CD14-positive monocyte (primary cell): Measurements from ENCODE around the gene CRAMP1. TPM values are rescaled to one million over a fixed set of nuclear protein-coding genes. Genes with fewer than 3 reads are reported as not detected.

Experiments used
- DNase-seq, 3 donors: peaks; one replicate each; pipeline ENCODE4 v3.0.0-alpha.2; 2011 to 2022
- H2AFZ ChIP-seq: 2 replicates; pipeline ENCODE4 v1.6.0; 2012; ENCODE audit warnings: mild to moderate bottlenecking, low read depth, low read length, inconsistent platforms; ENCODE audit not compliant: insufficient read depth, poor library complexity, severe bottlenecking
- H3K27ac ChIP-seq, 2 donors: 1 replicate in 1 of 2; 2 replicates in 1 of 2; pipeline ENCODE4 v1.5.1; 2012 to 2013; ENCODE audit warnings: low read length in 2 of 2, control low read depth in 1 of 2, inconsistent platforms in 1 of 2, low read depth in 1 of 2, mild to moderate bottlenecking in 1 of 2
- H3K27me3 ChIP-seq, 2 donors: one replicate each; pipeline versions ENCODE4 v1.6.0 to v1.6.1; 2011 to 2013; ENCODE audit warnings: low read length in 2 of 2; ENCODE audit not compliant: control insufficient read depth in 2 of 2, insufficient read depth in 2 of 2
- H3K36me3 ChIP-seq, 2 donors: replicated peaks in 1 of 2; 1 replicate in 1 of 2; 2 replicates in 1 of 2; pipeline versions ENCODE4 v1.5.1 to v1.6.1; 2012 to 2013; ENCODE audit warnings: low read length in 2 of 2, control low read depth in 1 of 2, inconsistent platforms in 1 of 2, mild to moderate bottlenecking in 1 of 2; ENCODE audit not compliant: insufficient read depth in 2 of 2, control insufficient read depth in 1 of 2
- H3K4me1 ChIP-seq, 2 donors: 1 replicate in 1 of 2; 2 replicates in 1 of 2; pipeline versions ENCODE4 v1.5.1 to v1.6.1; 2012 to 2013; ENCODE audit warnings: low read length in 2 of 2, control low read depth in 1 of 2, inconsistent platforms in 1 of 2, mild to moderate bottlenecking in 1 of 2, moderate library complexity in 1 of 2; ENCODE audit not compliant: insufficient read depth in 2 of 2, control insufficient read depth in 1 of 2
- H3K4me2 ChIP-seq: replicated peaks from 2 replicates; pipeline ENCODE3; 2012; ENCODE audit warnings: low read length, moderate library complexity, mild to moderate bottlenecking; ENCODE audit not compliant: poor library complexity, severe bottlenecking; ENCODE audit errors: extremely low read depth
- H3K4me3 ChIP-seq, 3 experiments: fragments of 200-600 bp in 1 of 3; sonication (generic) in 1 of 3; replicated peaks in 1 of 3; 1 replicate in 2 of 3; 2 replicates in 1 of 3; pipeline ENCODE4 v1.5.1; 2011 to 2013; ENCODE audit warnings: low read length in 3 of 3, mild to moderate bottlenecking in 3 of 3, control low read depth in 2 of 3, low read depth in 2 of 3, inconsistent platforms in 1 of 3, moderate library complexity in 1 of 3
- H3K79me2 ChIP-seq: 2 replicates; pipeline ENCODE4 v1.6.0; 2012; ENCODE audit warnings: mild to moderate bottlenecking, control low read depth, inconsistent platforms, low read length, moderate library complexity; ENCODE audit not compliant: insufficient read depth
- H3K9ac ChIP-seq: 2 replicates; pipeline ENCODE4 v1.6.0; 2017; ENCODE audit warnings: low read length, mild to moderate bottlenecking; ENCODE audit not compliant: insufficient read depth, poor library complexity, severe bottlenecking
- H3K9me3 ChIP-seq, 2 donors: replicated peaks in 1 of 2; 1 replicate in 1 of 2; 2 replicates in 1 of 2; pipeline versions ENCODE4 v1.5.1 to v1.6.1; 2012 to 2013; ENCODE audit warnings: low read length in 2 of 2, control low read depth in 1 of 2; ENCODE audit not compliant: control insufficient read depth in 1 of 2, insufficient read depth in 1 of 2
- H4K20me1 ChIP-seq: 2 replicates; pipeline ENCODE4 v1.6.0; 2012; ENCODE audit warnings: mild to moderate bottlenecking, low read length, control low read depth, moderate library complexity; ENCODE audit not compliant: insufficient read depth
- H3K27ac Mint-ChIP-seq, 7 donors: one replicate each; pipeline ENCODE4 v1.8.0; 2020; ENCODE audit warnings: mild to moderate bottlenecking in 7 of 7, mixed read lengths in 7 of 7, moderate library complexity in 6 of 7, inconsistent platforms in 2 of 7
- H3K27me3 Mint-ChIP-seq, 3 donors: one replicate each; pipeline ENCODE4 v1.8.0; 2021 to 2022; ENCODE audit warnings: low read depth in 3 of 3, mild to moderate bottlenecking in 3 of 3, mixed read lengths in 3 of 3, moderate library complexity in 3 of 3, inconsistent platforms in 1 of 3
- H3K36me3 Mint-ChIP-seq, 2 donors: one replicate each; pipeline ENCODE4 v1.8.0; 2020; ENCODE audit warnings: mixed read lengths in 2 of 2, inconsistent platforms in 1 of 2, mild to moderate bottlenecking in 1 of 2
- H3K4me1 Mint-ChIP-seq: one replicate; pipeline ENCODE4 v1.8.0; 2020; ENCODE audit warnings: mild to moderate bottlenecking, mixed read lengths
- H3K4me3 Mint-ChIP-seq, 2 donors: one replicate each; pipeline ENCODE4 v1.8.0; 2020; ENCODE audit warnings: mild to moderate bottlenecking in 2 of 2, mixed read lengths in 2 of 2, moderate library complexity in 1 of 2
- H3K9me3 Mint-ChIP-seq, 7 donors: one replicate each; pipeline ENCODE4 v1.8.0; 2020 to 2022; ENCODE audit warnings: mixed read lengths in 7 of 7, mild to moderate bottlenecking in 6 of 7, moderate library complexity in 6 of 7, inconsistent platforms in 2 of 7
- CTCF ChIP-seq: fragments of 200-600 bp; IDR thresholded peaks from one replicate; pipeline ENCODE4 v1.8.0; 2022; ENCODE audit warnings: antibody characterized with exemption, mild to moderate bottlenecking
- WGBS: methylation state at CpG from one replicate; pipeline ENCODE4 v1.1.5; 2013; ENCODE audit warnings: missing lambda C conversion rate; ENCODE audit not compliant: insufficient coverage; 5-methylcytosine and 5-hydroxymethylcytosine counted together
- intact Hi-C, 2 donors: fragments of 100-400 bp; cut with micrococcal nuclease; formaldehyde crosslinking; loops; one replicate each; pipeline versions ENCODE4 v1.15.0 to v1.15.1; 2023
- polyA plus RNA-seq, 3 donors: library from polyadenylated mRNA; depleted of rRNA in 1 of 3; unstranded in 2 of 3; stranded (reverse) in 1 of 3; fragments of 300-500 nt in 2 of 3; fragments of >200 nt in 1 of 3; fragmentation: Illumina TruSeq in 2 of 3; gene quantifications; 1 replicate in 2 of 3; 2 replicates in 1 of 3; pipeline ENCODE4 v1.2.3, GENCODE V29; 2012 to 2021

The CRAMP1 gene
- polyA plus RNA-seq, 3 donors: 0.46 to 12.3 (median 1.0) TPM

- peaks cover 13 to 30% of the 10 kb centered on the region in 2 donors for H3K4me1 ChIP-seq
- intact Hi-C loops: no loop called here
- no peak overlapping the region for H3K4me2 ChIP-seq
- H4K20me1 ChIP-seq: peaks cover 24% of the 10 kb centered on the region
- Mint-ChIP-seq H3K36me3 (peaks cover 68 to 80% of the 10 kb centered on the region in 2 donors), H3K27ac (peak overlapping the region in 2 of 7 donors; percentile 60 to 63), H3K4me3 (no peak overlapping the region), H3K4me1 (peaks cover 30% of the 10 kb centered on the region), H3K27me3 (no peaks in the 10 kb centered on the region), H3K9me3 (peaks cover 0 to 7% (median 0%) of the 10 kb centered on the region in 7 donors)
- H3K79me2 ChIP-seq: no peaks in the 10 kb centered on the region
- no peak overlapping the region for H2AFZ ChIP-seq
- no peak for TF ChIP-seq CTCF
- peaks cover 31 to 64% of the 10 kb centered on the region in 2 donors for H3K36me3 ChIP-seq
- H3K4me3 ChIP-seq: no peak overlapping the region
- no peaks in the 10 kb centered on the region for H3K27me3 ChIP-seq
- H3K9ac ChIP-seq: no peak overlapping the region
- WGBS: 60% methylated on average over 1 of the region's 4 CpGs
- H3K9me3 ChIP-seq: no peaks in the 10 kb centered on the region
- H3K27ac ChIP-seq: no peak overlapping the region
- DNase-seq: no peak
Measured at GRCh38 chr16:1650131-1650530, 38.0 kb downstream of the CRAMP1 start.

- no peak overlapping the region for H3K4me3 ChIP-seq
- Mint-ChIP-seq H3K27me3 (no peaks in the 10 kb centered on the region), H3K4me3 (no peak overlapping the region), H3K9me3 (peaks cover 0 to 7% (median 0%) of the 10 kb centered on the region in 7 donors), H3K27ac (peak overlapping the region; percentile 55 to 84 (median 72)), H3K4me1 (peaks cover 22% of the 10 kb centered on the region), H3K36me3 (peaks cover 65 to 78% of the 10 kb centered on the region in 2 donors)
- no peaks in the 10 kb centered on the region for H3K27me3 ChIP-seq
- H3K9me3 ChIP-seq: no peaks in the 10 kb centered on the region
- H3K4me2 ChIP-seq: no peak overlapping the region
- peaks cover 43 to 64% of the 10 kb centered on the region in 2 donors for H3K36me3 ChIP-seq
- no peak for TF ChIP-seq CTCF
- intact Hi-C loops: no loop called here
- DNase-seq: no peak
- H3K4me1 ChIP-seq: peaks cover 8 to 20% of the 10 kb centered on the region in 2 donors
- no peak overlapping the region for H2AFZ ChIP-seq
- peaks cover 12% of the 10 kb centered on the region for H4K20me1 ChIP-seq
- H3K79me2 ChIP-seq: no peaks in the 10 kb centered on the region
- H3K27ac ChIP-seq: peak overlapping the region in 1 of 2 donors; percentile 38
- WGBS: over 99% methylated on average over 12 of the region's 12 CpGs
- H3K9ac ChIP-seq: no peak overlapping the region
Measured at GRCh38 chr16:1651094-1651973, 39.2 kb downstream of the CRAMP1 start.
